HG03097 (cell line): ENCODE data around the gene DKC1.

Experiments used
- ATAC-seq: cut with Tn5 transposase; IDR thresholded peaks from one replicate; pipeline ENCODE4 v1.9.1; 2021; ENCODE audit not compliant: unreplicated experiment, low FRiP score

The DKC1 gene

DNA sequence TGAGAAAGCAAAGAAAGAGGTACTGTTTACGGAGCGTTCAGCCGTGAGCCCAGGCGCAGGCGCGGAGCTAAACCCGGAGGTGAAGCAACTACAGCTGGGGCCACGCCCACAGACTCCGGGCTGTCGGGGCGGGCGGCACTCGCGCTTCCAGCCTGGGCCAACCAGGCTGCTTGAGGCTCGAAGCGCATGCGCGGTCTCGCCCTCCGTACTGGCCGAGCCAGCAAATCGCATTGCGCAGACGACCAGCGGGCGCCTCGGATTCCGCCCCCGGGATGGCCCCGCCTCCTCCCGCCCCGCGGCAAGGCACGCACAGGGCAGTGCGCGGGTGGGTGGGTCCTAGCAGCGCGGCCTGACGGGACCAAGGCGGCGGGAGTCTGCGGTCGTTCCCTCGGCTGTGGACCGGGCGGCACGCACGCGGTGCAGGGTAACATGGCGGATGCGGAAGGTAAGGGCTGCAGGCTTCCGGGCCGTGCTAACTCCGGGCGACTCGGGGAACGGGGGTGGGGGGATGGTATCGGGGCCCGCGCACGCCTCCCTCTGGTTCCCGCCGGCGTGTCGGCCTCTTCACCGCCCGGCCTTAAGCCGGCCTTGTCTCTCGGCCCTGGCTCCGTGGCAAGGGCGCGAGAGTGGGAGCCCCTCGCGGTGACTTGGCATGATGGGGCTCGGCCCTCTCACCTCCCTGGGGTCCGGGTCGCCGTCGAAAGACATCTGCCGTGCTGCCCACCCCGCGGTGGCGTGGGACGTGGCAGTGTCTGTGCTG lies at the start of gene DKC1:
Gene DKC1, plus strand, starts transcription at position 328 of the 760 bp plus-strand sequence. Its CDS starts 102 bp downstream, at position 430.
- peak; percentile 88 for ATAC-seq

DNA sequence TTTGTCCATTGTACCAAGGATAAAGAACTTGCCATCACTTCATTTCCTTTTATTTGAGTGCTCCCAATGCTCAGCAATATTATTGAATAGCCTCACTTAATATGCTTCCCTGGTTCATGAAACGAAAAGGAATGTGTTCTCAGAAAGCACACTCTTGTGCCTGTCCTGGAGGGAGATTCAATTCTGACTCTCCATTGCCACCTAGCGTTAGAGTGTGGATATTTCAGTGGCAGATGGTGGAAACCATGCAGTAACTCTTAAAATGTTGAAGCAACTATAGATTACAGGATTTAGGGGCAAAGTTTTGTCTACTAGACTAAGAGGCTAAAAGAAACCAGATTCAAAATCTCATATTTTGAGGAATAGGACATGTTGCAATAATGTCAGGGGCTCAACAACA lies 47.7 kb upstream of the DKC1 start:
- peak; percentile 32 for ATAC-seq

DNA sequence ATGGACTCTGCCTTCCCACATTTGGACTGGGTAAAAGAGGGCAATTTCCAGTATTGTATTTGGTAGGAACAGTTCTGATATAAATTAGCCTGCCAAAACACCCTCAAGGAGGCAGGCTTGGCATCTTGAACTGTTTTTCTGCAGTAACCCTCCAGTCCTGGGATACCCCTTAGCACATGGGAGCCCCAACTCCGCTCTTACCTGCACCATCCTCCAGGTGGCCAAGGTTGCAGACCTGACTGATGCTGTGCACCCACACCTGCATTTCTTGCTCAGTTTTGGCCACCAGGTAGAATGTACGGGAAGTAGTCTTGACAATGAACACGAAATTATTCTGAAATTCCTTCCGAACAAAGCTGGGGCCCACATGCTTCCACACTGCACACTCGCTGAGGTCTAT lies 46.8 kb upstream of the DKC1 start:
- no peak for ATAC-seq

DNA sequence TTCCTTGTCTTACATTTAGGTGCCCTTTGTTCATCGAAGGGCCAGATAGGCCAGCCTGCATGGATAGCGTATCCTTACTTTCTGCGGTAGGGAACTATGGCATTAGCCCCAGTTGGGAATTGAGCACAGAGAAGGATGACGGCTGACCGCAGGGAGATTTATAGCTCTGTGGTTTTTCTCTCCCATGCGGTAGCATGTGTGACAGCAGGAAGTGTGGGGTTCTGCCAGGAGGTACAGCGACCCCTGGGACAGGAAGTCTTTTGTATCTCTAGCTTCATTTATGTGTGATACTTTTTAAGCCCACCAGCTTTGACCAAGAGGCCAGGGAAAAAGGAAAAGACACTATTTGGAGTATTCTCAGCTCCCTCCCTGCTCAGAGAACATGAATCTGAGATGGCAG lies 44.8 kb upstream of the DKC1 start:
- ATAC-seq: no peak

DNA sequence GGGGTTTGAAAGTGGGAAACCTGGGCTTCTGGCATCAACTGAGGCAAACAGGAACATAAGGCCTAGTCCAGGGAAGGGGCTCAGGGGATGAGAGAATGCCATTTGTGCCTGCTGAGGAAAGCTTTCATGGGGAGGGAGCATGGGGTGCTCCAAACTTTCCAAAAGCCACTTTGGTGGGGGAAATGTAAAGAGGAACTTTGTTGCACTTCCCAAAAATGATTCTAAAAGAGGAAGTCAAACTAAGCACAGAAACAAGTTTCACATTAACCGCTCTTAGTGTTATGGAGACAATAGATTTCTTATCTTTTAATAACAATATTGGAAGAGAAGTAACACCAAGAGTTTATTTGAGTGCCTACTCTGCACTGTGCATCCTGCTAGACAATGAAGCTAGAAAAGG lies 44.0 kb upstream of the DKC1 start:
- ATAC-seq: no peak

DNA sequence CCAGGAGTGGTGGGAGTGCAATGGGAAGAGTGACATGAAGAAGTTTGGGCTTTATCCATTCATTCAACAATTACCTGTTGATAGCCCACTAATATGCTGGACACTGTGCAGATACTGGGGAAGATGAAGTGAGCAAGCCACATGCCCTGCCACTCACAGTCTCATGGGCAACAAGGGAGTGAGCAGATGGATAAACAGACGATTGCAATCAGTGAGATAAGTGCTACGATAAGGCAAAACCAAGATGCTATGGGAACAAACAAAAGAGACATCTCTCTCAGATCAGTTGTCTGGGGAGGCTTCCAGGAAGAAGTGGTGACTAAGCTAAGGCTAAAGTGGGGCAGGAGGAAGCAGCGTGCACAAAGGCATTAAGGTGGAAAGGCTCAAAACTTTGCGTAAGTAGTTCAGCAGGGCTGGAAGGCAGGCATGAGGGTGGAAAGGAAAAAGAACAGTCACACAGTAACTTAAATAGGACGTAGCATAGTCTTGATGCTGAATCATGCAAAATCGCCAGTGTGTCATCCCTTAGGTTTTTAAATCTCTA lies 43.5 kb upstream of the DKC1 start:
- ATAC-seq: no peak

DNA sequence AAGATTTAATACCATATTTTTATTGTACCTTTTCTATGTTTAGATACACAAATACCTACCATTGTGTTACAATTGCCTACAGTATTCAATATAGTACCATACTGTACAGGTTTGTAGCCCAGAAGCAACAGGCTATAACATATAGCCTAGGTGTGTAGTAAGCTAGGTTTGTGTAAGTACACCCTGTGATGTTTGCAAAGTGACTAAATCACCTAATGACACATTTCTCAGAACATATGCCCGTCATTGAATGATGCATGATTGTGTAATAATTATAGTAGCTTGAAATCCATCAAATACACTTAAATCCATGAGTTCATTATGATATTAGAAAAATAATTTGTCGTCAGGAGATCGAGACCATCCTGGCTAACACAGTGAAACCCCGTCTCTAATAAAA lies 42.6 kb upstream of the DKC1 start:
- ATAC-seq: no peak

DNA sequence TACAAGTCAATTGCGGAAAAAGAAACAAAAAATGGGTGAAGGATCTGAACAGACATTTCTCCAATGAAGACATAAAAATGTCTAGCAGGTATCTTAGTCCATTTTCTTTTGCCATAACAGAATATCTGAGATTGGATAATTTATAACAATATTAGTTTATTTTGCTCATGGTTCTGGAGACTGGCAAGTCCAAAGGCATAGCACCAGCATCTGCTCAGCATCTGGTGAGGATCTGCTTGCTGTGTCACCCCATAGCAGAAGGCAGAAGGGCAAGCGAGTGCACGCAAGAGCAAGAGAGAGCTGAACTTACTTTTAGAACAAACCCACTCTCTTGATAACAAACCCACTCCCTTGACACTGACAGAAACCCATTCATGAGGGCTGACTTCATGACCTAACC lies 41.5 kb upstream of the DKC1 start:
- ATAC-seq: no peak

DNA sequence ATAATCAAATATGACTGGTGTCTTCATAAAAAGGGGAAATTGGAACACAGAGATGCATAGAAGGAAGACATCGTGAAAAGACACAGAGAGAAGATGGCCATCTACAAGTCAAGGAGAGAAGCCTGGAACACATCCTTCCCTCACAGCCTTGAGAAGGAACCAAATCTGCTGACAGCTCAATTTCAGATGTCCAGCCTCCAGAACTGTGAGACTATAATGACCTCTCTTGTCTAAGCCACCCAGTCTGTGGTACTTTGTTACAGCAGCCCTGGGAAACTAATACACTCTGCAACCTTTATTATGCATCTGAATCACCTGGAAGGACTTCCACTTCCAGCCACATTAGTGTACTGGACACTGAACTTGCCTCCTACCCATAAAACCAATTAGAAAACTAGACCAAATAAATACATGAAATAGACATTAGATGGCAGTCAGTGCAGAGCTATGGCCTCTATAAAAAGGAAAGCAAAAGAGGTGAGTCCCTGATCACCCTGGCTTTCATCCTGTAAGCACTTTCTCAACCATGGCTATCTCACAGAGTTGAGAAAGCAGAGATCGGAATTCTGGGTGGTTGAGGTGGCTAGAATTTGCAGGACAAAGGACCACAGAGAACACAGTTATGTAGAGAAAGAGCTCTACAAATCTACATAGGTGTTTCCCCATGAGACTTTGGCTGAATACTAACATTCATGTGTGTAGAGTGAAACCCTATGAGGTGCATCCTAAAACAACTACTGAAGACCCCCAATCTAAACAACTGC lies 37.5 kb upstream of the DKC1 start:
- ATAC-seq: no peak

DNA sequence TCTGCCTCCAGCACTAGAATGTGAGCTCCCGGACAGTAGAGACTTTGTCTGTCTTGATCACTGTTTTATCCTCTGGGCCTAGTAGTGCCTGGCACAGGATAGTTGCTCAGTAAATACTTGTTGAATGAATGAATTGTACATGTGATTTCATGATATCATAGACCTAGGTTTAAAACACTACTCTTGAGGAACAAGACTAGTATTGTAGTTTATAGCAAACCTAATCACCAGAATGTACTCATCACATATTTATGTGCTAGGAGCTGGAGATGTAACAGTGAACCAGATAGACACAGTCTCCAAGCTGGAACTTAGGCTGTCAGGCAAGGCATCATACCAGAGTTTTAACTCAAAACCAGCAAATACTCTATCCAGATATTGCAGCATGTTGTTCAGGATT lies 35.2 kb upstream of the DKC1 start:
- no peak for ATAC-seq

DNA sequence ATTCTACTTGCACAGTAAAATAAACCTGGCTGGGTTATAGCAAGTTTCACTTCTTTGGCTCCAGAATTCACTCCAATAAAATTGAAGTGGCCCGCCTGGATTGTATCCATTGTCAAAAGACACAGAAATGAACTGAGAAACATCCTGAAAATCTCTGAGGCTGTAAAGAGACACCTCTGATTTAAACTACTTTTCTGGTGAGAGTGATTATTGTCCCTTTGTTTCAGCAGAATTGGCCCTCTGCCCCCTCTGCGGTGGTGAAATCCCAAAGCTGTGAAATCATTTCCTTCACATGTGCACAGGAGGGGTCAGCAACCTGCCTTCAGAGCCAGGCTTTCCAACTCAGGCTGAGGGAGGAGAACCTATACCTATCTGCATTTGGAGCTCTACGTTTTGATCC lies 34.8 kb upstream of the DKC1 start:
- no peak for ATAC-seq

DNA sequence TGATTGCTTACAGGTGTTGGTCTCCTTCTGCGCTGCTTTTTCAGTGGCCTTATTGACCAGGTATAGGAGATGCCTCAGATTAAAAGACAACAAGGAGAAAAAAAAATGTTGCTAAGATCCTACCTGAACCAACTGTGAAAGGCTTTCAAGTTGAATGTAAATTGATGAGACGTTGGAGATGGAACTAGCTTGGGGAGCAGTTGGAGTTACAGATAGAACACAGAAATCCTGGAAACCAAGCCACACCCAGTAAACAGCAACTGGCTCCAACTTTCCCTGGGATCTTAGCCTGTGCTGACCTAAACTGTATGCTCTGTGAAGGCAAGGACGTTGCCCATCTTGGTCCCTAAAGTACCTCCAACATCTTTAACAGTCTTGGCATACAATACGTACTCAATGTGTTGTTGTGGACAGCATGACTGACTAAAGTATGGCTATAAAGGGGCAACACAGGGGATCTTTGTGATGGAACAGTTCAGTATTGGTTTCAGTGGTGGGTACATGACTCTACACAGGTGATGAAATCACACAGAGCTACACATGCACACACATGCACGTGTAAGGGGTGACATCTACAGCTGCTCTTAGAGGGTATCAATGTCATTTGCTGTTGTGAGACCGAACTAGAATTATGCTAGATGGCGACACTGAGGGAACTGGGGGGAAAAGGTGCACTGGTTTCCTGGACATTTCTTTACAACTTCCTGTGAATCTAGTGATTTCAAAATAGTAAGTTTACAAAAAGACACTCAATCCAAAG lies 34.1 kb upstream of the DKC1 start:
- no peak for ATAC-seq

DNA sequence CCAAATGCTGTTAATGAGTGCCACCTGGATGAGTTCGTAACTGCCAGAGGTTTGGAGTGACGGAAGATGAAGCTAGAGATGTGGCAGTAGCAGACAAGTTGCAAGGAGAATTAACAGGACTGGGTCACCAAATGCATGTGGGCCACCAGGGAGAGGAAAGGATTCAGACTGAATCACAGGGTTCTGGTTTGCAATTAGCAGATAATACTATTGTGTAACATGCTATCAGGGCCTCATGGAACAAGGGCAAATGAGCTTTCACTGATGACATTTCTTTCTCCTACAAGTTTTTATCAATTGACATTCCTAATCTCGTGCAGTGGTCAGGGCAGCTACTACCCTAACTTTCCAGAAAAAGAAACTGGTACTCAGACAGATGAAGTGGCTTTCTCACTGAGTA lies 33.2 kb upstream of the DKC1 start:
- no peak for ATAC-seq

DNA sequence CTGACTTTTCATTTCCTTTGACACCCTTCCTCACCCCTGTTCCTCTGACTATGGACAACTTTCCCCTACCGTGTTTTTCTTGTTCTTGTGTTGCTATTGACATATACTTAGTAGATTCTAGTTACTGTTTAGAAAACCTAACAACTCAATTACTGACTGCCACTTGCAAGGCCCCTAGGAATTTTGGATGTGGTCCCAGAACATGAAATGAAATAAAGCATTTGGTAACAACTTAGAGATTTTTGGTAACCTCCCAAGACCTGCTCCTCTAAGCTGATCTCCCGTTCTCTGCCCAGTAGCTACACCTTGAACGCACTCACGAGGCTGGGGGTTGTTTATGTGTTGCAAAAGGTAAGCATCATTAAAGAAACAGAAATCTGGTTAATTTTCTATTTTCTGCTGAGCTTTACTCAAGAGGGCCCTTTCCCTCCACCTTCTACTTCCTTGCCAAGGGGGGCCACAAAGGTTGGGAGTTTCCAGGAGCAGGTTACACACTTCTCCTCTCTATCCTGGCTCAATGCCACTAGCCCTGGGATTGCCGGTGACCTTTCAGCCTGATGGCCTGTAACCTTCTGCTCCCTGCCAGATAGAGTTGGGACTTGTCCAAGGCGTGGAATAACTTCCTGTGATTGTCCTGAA lies 32.3 kb upstream of the DKC1 start:
- no peak for ATAC-seq

DNA sequence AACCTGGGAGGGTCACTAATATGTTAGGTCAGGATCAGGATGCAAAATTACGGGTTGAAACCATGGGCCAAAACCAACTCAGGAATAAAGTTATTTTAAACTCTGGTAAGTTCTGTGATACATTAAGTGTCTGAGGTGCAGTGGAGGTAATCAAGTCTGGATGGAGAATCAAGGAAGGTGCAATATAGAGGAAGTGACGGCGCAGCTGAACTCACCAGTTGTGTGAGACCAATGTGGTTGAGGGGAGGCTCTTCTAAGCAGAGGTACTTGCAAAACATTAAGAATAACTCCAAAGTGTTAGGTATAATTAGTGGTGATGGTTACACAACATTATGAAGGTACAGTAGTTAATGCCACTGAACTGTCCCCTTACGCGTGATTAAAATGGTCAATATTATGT lies 31.5 kb upstream of the DKC1 start:
- ATAC-seq: no peak

DNA sequence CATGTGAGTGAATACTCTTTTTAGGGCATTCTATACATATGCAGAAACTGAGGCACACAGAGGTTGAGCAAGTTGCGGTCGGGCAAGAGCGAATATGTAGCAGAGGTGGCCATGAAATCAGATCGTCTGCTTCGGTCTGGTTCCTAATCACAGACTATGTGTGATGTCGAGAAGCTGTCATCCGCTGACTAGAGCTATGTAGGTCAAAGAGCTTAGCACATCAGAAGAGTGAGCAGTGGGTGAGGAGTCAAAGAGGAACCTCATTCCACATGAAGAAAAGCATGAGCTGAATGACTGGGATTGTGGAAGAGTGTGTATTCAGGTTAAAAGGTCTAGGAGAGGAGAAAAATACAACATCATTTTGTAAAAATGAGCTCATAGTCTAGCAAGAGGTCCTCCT lies 30.8 kb upstream of the DKC1 start:
- ATAC-seq: no peak

DNA sequence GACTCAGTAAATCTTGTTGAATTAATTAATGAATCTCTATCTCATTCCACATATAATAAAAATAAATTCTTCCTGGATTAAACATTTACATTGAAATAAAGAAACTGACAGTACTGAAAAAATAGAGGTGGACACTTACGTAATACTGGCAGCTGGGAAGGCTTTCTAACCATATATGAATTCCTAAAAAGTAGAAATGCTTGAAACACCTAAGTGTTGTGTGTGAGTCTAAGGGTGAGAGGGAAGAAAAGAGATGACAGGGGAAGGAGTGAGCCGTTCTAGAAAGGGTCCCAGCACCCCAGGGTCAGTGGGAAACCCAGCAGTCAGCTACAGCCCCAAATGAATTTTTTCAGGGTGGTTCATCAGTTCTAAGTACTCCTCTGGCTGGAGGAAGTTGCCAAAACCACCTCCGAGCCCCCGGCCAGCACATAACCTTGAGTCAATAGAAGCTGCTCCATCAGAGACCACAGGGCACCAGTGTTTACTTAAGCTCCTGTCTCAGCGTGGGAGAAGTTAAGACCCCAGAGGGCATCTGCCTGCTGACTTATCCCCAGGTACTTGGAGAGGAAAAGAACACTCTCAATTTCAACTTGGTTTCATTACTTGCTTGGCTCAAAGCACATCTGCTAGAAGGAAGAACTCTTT lies 30.1 kb upstream of the DKC1 start:
- ATAC-seq: no peak

DNA sequence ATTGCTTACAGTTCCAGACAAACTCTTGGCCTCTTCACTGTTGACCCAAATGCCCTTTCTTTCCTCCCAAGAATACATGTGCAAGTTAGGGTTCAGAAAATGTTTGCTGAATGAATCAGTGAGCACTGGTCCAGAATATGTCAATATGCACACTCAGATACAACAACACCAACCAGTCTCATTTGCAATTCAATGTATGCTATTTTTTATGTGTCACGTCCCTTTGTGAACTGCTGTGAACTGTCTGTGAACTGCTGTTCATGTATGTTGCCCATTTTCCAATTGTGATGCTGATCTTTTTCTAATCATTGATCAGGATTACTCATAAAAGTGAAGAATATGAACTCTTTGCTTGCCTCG lies 29.6 kb upstream of the DKC1 start:
- no peak for ATAC-seq

DNA sequence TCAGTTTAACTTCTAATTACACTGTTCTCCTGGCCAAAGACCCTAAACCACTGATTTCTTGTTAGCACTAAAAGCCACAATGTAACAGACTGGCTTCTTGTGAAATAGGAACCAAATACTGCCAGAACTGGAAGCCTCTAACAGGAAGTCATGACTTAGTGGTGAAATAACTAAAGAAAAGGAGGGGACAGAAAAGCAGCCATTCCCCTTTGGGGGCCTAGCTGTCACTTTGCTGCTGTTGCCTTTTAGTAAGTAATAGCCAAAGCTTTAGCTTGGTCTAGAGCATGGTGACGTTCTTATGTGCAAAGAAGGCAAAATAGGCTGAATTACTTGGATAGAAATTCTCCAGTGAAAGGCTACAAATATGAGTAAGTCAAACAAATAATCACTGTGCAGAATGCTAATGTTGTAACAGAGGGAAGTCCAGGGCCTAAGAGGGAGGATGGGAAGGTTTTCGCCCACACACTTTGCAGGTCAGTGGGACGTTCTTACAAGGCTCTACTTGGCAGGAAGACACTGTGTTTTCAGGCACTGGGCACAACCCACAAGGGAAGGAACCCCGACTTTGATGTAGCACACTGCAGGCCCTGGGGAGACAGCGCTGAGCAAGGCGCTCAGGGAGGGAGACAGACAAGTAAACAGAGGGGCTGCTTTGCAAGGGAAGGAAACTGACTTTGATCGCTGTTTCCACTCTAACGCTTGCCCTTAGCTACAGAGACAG lies 28.4 kb upstream of the DKC1 start:
- ATAC-seq: no peak
